GM23338 (cell line): Measurements from ENCODE around the gene A4GNT. TPM values are rescaled to one million over a fixed set of nuclear protein-coding genes. Genes with fewer than 3 reads are reported as not detected.
"Not testable (repeated sequence)": the region's sequence is repeated elsewhere in the genome, so short reads cannot be mapped to it uniquely, and the experiment has no call there.

Experiments
- ATAC-seq: fragments of 200-7000 bp; cut with Tn5 transposase; 3 replicates; pipeline ENCODE4 v1.9.1; 2020
- DNase-seq: peaks from one replicate; pipeline ENCODE4 v3.0.0-alpha.2; 2015; ENCODE audit warnings: low spot score
- H2AFZ ChIP-seq: fragments of 200-600 bp; sonication (generic); 2 replicates; pipeline ENCODE4 v1.8.0; 2016; ENCODE audit warnings: antibody characterized with exemption, mild to moderate bottlenecking, moderate library complexity
- H3F3A ChIP-seq: fragments of 200-600 bp; sonication (generic); replicated peaks from 2 replicates; pipeline ENCODE4 v1.8.0; 2017; ENCODE audit warnings: antibody characterized with exemption, mixed run types, low read depth
- H3K27ac ChIP-seq: fragments of 200-600 bp; sonication (generic); 2 replicates; pipeline ENCODE4 v1.6.1; 2016; ENCODE audit warnings: low read depth
- H3K27me3 ChIP-seq: fragments of 200-600 bp; sonication (generic); 2 replicates; pipeline ENCODE4 v1.8.0; 2016; ENCODE audit warnings: mild to moderate bottlenecking, mixed run types, moderate library complexity; ENCODE audit not compliant: insufficient read depth
- H3K36me3 ChIP-seq: fragments of 200-600 bp; sonication (generic); 2 replicates; pipeline ENCODE4 v1.8.0; 2016; ENCODE audit warnings: mild to moderate bottlenecking; ENCODE audit not compliant: insufficient read depth
- H3K4me1 ChIP-seq: fragments of 200-600 bp; sonication (generic); 2 replicates; pipeline ENCODE4 v1.8.0; 2016; ENCODE audit warnings: mild to moderate bottlenecking, moderate library complexity; ENCODE audit not compliant: insufficient read depth
- H3K4me2 ChIP-seq: fragments of 200-600 bp; sonication (generic); 2 replicates; pipeline ENCODE4 v1.7.1; 2017; ENCODE audit warnings: mixed run types
- H3K4me3 ChIP-seq: fragments of 200-600 bp; sonication (generic); 2 replicates; pipeline ENCODE4 v1.6.1; 2016; ENCODE audit warnings: mixed run types
- H3K79me2 ChIP-seq: fragments of 200-600 bp; sonication (generic); replicated peaks from 2 replicates; pipeline ENCODE4 v1.8.0; 2017; ENCODE audit warnings: mild to moderate bottlenecking; ENCODE audit not compliant: insufficient read depth
- H3K9me2 ChIP-seq: fragments of 200-600 bp; sonication (generic); 2 replicates; pipeline ENCODE4 v1.8.0; 2017; ENCODE audit not compliant: insufficient read depth
- H4K20me1 ChIP-seq: fragments of 200-600 bp; sonication (generic); replicated peaks from 2 replicates; pipeline ENCODE4 v1.8.0; 2017; ENCODE audit warnings: mild to moderate bottlenecking; ENCODE audit not compliant: insufficient read depth
- H3K27ac Mint-ChIP-seq: 2 replicates; pipeline ENCODE4 v1.8.0; 2020; ENCODE audit warnings: inconsistent platforms, mild to moderate bottlenecking, moderate library complexity, mixed read lengths
- H3K27me3 Mint-ChIP-seq: 3 replicates; pipeline ENCODE4 v1.8.0; 2022; ENCODE audit warnings: low read depth, mild to moderate bottlenecking, moderate library complexity, mixed read lengths, inconsistent platforms; ENCODE audit not compliant: insufficient read depth, poor library complexity
- H3K36me3 Mint-ChIP-seq: 3 replicates; pipeline ENCODE4 v1.8.0; 2021; ENCODE audit warnings: low read depth, mild to moderate bottlenecking, inconsistent platforms, moderate library complexity, mixed read lengths
- H3K4me1 Mint-ChIP-seq: 3 replicates; pipeline ENCODE4 v1.8.0; 2020; ENCODE audit warnings: mild to moderate bottlenecking, inconsistent platforms, mixed read lengths
- H3K4me3 Mint-ChIP-seq: 3 replicates; pipeline ENCODE4 v1.8.0; 2021; ENCODE audit warnings: moderate library complexity, mild to moderate bottlenecking, inconsistent platforms, mixed read lengths
- H3K9me3 Mint-ChIP-seq: 3 replicates; pipeline ENCODE4 v1.8.0; 2020; ENCODE audit warnings: moderate library complexity, mild to moderate bottlenecking, inconsistent platforms, mixed read lengths
- CREB1 ChIP-seq: fragments of 250-450 bp; sonication (Bioruptor Pico); IDR thresholded peaks from 2 replicates; pipeline ENCODE4 v1.5.0; 2020; ENCODE audit warnings: low read depth, mild to moderate bottlenecking, moderate library complexity
- EZH2 ChIP-seq: fragments of 200-600 bp; sonication (generic); IDR thresholded peaks from one replicate; pipeline ENCODE4 v1.8.0; 2017; ENCODE audit warnings: antibody characterized with exemption, mild to moderate bottlenecking, low read depth; ENCODE audit not compliant: unreplicated experiment
- EZH2phosphoT487 ChIP-seq: fragments of 200-600 bp; sonication (generic); IDR thresholded peaks from one replicate; pipeline ENCODE4 v1.8.1; 2018; ENCODE audit warnings: antibody characterized with exemption; ENCODE audit not compliant: unreplicated experiment
- NANOG ChIP-seq: IDR thresholded peaks from 2 replicates; pipeline ENCODE4 v1.6.1; 2016; ENCODE audit warnings: antibody characterized with exemption, borderline replicate concordance
- POLR2AphosphoS5 ChIP-seq: IDR thresholded peaks from 2 replicates; pipeline ENCODE4 v1.6.1; 2016; ENCODE audit warnings: antibody characterized with exemption, low read depth
- STAT1 ChIP-seq: IDR thresholded peaks from one replicate; pipeline ENCODE4 v1.6.1; 2016; ENCODE audit warnings: antibody characterized with exemption; ENCODE audit not compliant: unreplicated experiment
- ZNF331 ChIP-seq: fragments of 250-450 bp; sonication (Bioruptor Pico); IDR thresholded peaks from 2 replicates; pipeline ENCODE4 v1.5.0; 2020; ENCODE audit warnings: low read depth, mild to moderate bottlenecking, moderate library complexity
- polyA plus RNA-seq: library from polyadenylated mRNA; unstranded; fragments of >200 nt; fragmentation: Nextera tagmentation; extraction: Ambion mirVana; gene quantifications from 2 replicates; pipeline ENCODE4 v1.2.1, GENCODE V29; 2016
- total RNA-seq: library from RNA; depleted of rRNA; stranded (reverse); fragments of >200 nt; shearing (Covaris generic); gene quantifications from 2 replicates; pipeline ENCODE4 v1.2.3, GENCODE V29; 2014
- TF ChIP-seq, protein P1 (sequence below): fragments of 250-450 bp; sonication (Bioruptor Pico); IDR thresholded peaks from 2 replicates; pipeline ENCODE4 v1.5.0; 2020; ENCODE audit warnings: mild to moderate bottlenecking, moderate library complexity

The A4GNT gene
- total and polyA plus RNA-seq, 2 experiments from 2014 or later: not detected

DNA sequence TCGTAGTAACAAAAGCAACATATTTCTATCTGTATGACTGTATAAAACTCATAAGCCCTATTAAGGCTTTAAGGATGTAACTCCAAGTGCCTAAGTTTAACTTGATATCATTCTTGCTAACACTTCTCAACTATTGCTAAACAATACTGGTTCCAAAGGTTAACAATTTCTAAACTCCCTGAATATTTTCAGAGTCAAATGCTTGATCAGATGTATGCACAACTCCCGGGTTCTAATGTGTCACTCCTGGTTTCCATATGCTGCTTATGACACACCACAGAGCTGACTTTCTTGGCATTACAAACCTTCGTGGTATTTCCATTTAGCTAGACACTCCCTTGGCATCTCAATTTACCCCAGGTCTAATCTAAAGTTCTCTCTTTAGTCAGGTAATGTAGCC lies 43.1 kb downstream of the A4GNT start (continued):
- TF ChIP-seq, protein P1, sequence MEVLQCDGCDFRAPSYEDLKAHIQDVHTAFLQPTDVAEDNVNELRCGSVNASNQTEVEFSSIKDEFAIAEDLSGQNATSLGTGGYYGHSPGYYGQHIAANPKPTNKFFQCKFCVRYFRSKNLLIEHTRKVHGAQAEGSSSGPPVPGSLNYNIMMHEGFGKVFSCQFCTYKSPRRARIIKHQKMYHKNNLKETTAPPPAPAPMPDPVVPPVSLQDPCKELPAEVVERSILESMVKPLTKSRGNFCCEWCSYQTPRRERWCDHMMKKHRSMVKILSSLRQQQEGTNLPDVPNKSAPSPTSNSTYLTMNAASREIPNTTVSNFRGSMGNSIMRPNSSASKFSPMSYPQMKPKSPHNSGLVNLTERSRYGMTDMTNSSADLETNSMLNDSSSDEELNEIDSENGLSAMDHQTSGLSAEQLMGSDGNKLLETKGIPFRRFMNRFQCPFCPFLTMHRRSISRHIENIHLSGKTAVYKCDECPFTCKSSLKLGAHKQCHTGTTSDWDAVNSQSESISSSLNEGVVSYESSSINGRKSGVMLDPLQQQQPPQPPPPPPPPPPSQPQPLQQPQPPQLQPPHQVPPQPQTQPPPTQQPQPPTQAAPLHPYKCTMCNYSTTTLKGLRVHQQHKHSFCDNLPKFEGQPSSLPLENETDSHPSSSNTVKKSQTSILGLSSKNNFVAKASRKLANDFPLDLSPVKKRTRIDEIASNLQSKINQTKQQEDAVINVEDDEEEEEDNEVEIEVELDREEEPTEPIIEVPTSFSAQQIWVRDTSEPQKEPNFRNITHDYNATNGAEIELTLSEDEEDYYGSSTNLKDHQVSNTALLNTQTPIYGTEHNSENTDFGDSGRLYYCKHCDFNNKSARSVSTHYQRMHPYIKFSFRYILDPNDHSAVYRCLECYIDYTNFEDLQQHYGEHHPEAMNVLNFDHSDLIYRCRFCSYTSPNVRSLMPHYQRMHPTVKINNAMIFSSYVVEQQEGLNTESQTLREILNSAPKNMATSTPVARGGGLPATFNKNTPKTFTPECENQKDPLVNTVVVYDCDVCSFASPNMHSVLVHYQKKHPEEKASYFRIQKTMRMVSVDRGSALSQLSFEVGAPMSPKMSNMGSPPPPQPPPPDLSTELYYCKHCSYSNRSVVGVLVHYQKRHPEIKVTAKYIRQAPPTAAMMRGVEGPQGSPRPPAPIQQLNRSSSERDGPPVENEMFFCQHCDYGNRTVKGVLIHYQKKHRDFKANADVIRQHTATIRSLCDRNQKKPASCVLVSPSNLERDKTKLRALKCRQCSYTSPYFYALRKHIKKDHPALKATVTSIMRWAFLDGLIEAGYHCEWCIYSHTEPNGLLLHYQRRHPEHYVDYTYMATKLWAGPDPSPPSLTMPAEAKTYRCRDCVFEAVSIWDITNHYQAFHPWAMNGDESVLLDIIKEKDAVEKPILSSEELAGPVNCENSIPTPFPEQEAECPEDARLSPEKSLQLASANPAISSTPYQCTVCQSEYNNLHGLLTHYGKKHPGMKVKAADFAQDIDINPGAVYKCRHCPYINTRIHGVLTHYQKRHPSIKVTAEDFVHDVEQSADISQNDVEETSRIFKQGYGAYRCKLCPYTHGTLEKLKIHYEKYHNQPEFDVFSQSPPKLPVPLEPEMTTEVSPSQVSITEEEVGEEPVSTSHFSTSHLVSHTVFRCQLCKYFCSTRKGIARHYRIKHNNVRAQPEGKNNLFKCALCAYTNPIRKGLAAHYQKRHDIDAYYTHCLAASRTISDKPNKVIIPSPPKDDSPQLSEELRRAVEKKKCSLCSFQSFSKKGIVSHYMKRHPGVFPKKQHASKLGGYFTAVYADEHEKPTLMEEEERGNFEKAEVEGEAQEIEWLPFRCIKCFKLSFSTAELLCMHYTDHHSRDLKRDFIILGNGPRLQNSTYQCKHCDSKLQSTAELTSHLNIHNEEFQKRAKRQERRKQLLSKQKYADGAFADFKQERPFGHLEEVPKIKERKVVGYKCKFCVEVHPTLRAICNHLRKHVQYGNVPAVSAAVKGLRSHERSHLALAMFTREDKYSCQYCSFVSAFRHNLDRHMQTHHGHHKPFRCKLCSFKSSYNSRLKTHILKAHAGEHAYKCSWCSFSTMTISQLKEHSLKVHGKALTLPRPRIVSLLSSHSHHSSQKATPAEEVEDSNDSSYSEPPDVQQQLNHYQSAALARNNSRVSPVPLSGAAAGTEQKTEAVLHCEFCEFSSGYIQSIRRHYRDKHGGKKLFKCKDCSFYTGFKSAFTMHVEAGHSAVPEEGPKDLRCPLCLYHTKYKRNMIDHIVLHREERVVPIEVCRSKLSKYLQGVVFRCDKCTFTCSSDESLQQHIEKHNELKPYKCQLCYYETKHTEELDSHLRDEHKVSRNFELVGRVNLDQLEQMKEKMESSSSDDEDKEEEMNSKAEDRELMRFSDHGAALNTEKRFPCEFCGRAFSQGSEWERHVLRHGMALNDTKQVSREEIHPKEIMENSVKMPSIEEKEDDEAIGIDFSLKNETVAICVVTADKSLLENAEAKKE (CRISPR knock-in tag): no peak

DNA sequence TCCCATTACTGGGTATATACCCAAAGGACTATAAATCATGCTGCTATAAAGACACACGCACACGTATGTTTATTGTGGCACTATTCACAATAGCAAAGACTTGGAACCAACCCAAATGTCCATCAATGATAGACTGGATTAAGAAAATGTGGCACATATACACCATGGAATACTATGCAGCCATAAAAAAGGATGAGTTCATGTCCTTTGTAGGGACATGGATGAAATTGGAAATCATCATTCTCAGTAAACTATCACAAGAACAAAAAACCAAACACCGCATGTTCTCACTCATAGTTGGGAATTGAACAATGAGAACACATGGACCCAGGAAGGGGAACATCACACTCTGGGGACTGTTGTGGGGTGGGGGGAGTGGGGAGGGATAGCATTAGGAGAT lies 46.4 kb downstream of the A4GNT start:
- H3K4me3 Mint-ChIP-seq, H3K27me3 ChIP-seq, H3K79me2 ChIP-seq, H3K36me3 ChIP-seq, H3F3A ChIP-seq, H3K27ac ChIP-seq, H3K27ac Mint-ChIP-seq, H3K4me1 ChIP-seq, H3K4me2 ChIP-seq, H3K9me3 Mint-ChIP-seq, H3K4me1 Mint-ChIP-seq, DNase-seq, ATAC-seq, H3K4me3 ChIP-seq, H4K20me1 ChIP-seq, H3K27me3 Mint-ChIP-seq, H3K9me2 ChIP-seq, H2AFZ ChIP-seq: not testable (repeated sequence)
- H3K36me3 Mint-ChIP-seq: peaks cover 34% of the 10 kb centered on the region

DNA sequence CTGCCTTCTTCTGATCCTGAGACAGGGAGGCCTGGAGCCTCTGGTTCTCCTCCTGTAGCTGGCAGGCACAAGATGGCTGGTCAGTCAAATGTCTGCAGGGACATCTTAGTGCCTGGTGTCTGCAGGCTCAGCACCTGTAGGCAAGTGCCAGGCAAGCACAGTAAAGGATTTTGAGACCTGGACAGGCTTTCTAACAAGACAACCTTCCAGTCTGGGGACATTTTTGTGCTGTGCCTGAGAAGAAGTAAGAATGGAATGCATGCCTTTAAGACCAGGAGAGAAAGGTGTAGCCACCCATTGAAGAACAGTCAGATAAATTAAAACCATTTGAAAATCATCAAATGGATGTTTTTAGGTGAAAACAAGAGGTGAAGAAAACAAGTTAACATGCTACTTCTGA lies 48.0 kb downstream of the A4GNT start:
- H3K27me3 ChIP-seq: no peaks in the 10 kb centered on the region
- no peaks in the 10 kb centered on the region for H3K9me2 ChIP-seq
- DNase-seq (no peak), ATAC-seq (no peak)
- H3K4me1 ChIP-seq: no peaks in the 10 kb centered on the region
- no peak overlapping the region for H2AFZ ChIP-seq
- Mint-ChIP-seq H3K36me3 (peaks cover 34% of the 10 kb centered on the region), H3K27ac (no peak overlapping the region), H3K27me3 (no peaks in the 10 kb centered on the region), H3K9me3 (no peaks in the 10 kb centered on the region), H3K4me1 (no peaks in the 10 kb centered on the region; the same call in 2 of the 3 replicates), H3K4me3 (no peak overlapping the region)
- 0 out of 2 replicates have a peak, but pooled peaks cover 3% of the 10 kb centered on the region for H4K20me1 ChIP-seq
- no peak overlapping the region for H3K4me3 ChIP-seq
- H3K79me2 ChIP-seq: no peaks in the 10 kb centered on the region
- H3K36me3 ChIP-seq: no peaks in the 10 kb centered on the region; the same call in 1 of the 2 replicates
- no peak overlapping the region for H3K4me2 ChIP-seq
- H3F3A ChIP-seq: no peaks in the 10 kb centered on the region
- H3K27ac ChIP-seq: no peak overlapping the region
- no peak for TF ChIP-seq EZH2phosphoT487
- no peak for TF ChIP-seq POLR2AphosphoS5
- TF ChIP-seq ZNF331 (CRISPR knock-in tag): no peak
- no peak for TF ChIP-seq CREB1
- TF ChIP-seq NANOG: no peak
- TF ChIP-seq STAT1: no peak
- no peak for TF ChIP-seq EZH2
